Measurements from ENCODE around the gene GRK3. TPM values are rescaled to one million over a fixed set of nuclear protein-coding genes. Genes with fewer than 3 reads are reported as not detected.

GRK3 gene
- total and polyA plus RNA-seq, 2 donors (not counting 3 experiments of a cell fraction or from before 2014, with no cell fraction given) = 0.68 to 4.4 TPM

GRCh38 chr22:25745341-25746011 is 181.0 kb downstream of the GRK3 start:
- TF ChIP-seq POLR2A (IDR thresholded peaks at IDR 0.05; ENCODE audit: low read depth, low read length) (no peak), MAX (IDR thresholded peaks at IDR 0.05; ENCODE audit: insufficient read depth, insufficient read length) (no peak), CTCF (IDR thresholded peaks at IDR 0.05; ENCODE audit: extremely low read depth in 1 of 2, insufficient read depth in 1 of 2, low read depth in 1 of 2, low read length in 2 of 2) (no peak), JUN (IDR thresholded peaks at IDR 0.05; ENCODE audit: borderline replicate concordance, insufficient read depth, insufficient read length, low read depth) (no peak), POLR2AphosphoS5 (IDR thresholded peaks at IDR 0.05; ENCODE audit: insufficient read depth, low read depth, low read length) (no peak), MYC (IDR thresholded peaks at IDR 0.05; ENCODE audit: low read depth, low read length) (no peak), GATA2 (IDR thresholded peaks at IDR 0.05; ENCODE audit: insufficient read depth, insufficient read length, low read depth, low read length) (no peak), EZH2 (IDR thresholded peaks at IDR 0.05; ENCODE audit: borderline replicate concordance, low read depth, low read length, severe bottlenecking) (no peak)
- no peak for DNase-seq (ENCODE audit: low read depth, low spot score)
- Histone ChIP-seq H3K27me3 (ENCODE audit: control insufficient read depth in 2 of 2, insufficient read depth in 2 of 2, low read length in 2 of 2) (no peaks in the 10 kb centered on the region), H3K9ac (replicated peaks; ENCODE audit: extremely low read depth, insufficient read depth, low read length) (no peak overlapping the region), H3K4me1 (ENCODE audit: control insufficient read depth, extremely low read depth, insufficient read depth, low read length) (peaks cover 23% of the 10 kb centered on the region), H3K36me3 (ENCODE audit: control insufficient read depth in 2 of 2, extremely low read depth in 1 of 2, insufficient read depth in 2 of 2, low read length in 2 of 2) (no peaks in the 10 kb centered on the region), H3K27ac (ENCODE audit: insufficient read depth, low read depth, low read length) (no peak overlapping the region), H3K4me2 (ENCODE audit: insufficient read depth, low read length) (no peak overlapping the region), H3K79me2 (ENCODE audit: control insufficient read depth, insufficient read depth, low read length) (no peaks in the 10 kb centered on the region), H2AFZ (ENCODE audit: low read depth, low read length) (no peak overlapping the region), H4K20me1 (replicated peaks; ENCODE audit: control insufficient read depth, extremely low read depth, insufficient read depth, low read length) (no peaks in the 10 kb centered on the region), H3K4me3 (replicated peaks in 1 of 3; ENCODE audit: insufficient read depth in 1 of 3, low read depth in 1 of 3, low read length in 3 of 3) (no peak overlapping the region), H3K9me3 (replicated peaks; ENCODE audit: control insufficient read depth, insufficient read depth, low read length) (no peaks in the 10 kb centered on the region), H3K9me1 (replicated peaks; ENCODE audit: control insufficient read depth, extremely low read depth, insufficient read depth, low read length) (no peaks in the 10 kb centered on the region)
- ChIA-PET POLR2A (no interaction called here), CTCF (interaction anchor here (1.2 to 1.3 kb wide), 2 partner anchors 28 to 283 kb away, joined by 3 read pairs; no protein-coding TSS in a partner anchor)
- FAIRE-seq = no peak
- intact Hi-C loops (cut with micrococcal nuclease) = no loop called here
- dilution Hi-C loops (cut with MboI; ENCODE audit: extremely low pct_ligation_motif_present, low sequenced_read_pairs) = no loop called here
- no TSS peak for BruUV-seq (replicated peaks)
